Activated CD8-positive, alpha-beta T cell treated with anti-CD3 and anti-CD28 coated beads, Interleukin-2, amount 10 ng/mL, durations not matched to agents 7 days and 5 days (primary cell): ENCODE data around the gene FOLH1. TPM values are rescaled to one million over a fixed set of nuclear protein-coding genes. Genes with fewer than 3 reads are reported as not detected.
"Not testable (repeated sequence)": the region's sequence is repeated elsewhere in the genome, so short reads cannot be mapped to it uniquely, and the experiment has no call there.

Experiments used
- ATAC-seq: fragments of 150-1000 bp; cut with Tn5 transposase; one replicate; pipeline ENCODE4 v1.10.0; 2021; ENCODE audit warnings: moderate library complexity
- CTCF ChIA-PET: fragments of 350-600 bp; sonication (Branson Sonifier 250); formaldehyde crosslinking; loops from one replicate; lab custom pipeline; 2021; ENCODE audit warnings: antibody characterized with exemption; lab: Charles Lee
- POLR2A ChIA-PET: fragments of 350-600 bp; sonication (Branson Sonifier 250); formaldehyde crosslinking; loops from one replicate; lab custom pipeline; 2021; ENCODE audit warnings: antibody characterized with exemption; lab: Charles Lee
- DNase-seq: peaks from one replicate; pipeline ENCODE4 v3.0.0-alpha.2; 2020
- H3K27ac Mint-ChIP-seq: one replicate; pipeline ENCODE4 v1.8.0; 2021; ENCODE audit warnings: mild to moderate bottlenecking, mixed read lengths
- H3K27me3 Mint-ChIP-seq: one replicate; pipeline ENCODE4 v1.8.0; 2021; ENCODE audit warnings: low read depth, mixed read lengths
- H3K36me3 Mint-ChIP-seq: one replicate; pipeline ENCODE4 v1.8.0; 2021; ENCODE audit warnings: low read depth, mixed read lengths
- H3K4me1 Mint-ChIP-seq: one replicate; pipeline ENCODE4 v1.8.0; 2021; ENCODE audit warnings: low read depth, mixed read lengths
- H3K4me3 Mint-ChIP-seq: one replicate; pipeline ENCODE4 v1.8.0; 2021; ENCODE audit warnings: mild to moderate bottlenecking, mixed read lengths
- H3K9me3 Mint-ChIP-seq: one replicate; pipeline ENCODE4 v1.8.0; 2022; ENCODE audit warnings: mixed read lengths; ENCODE audit not compliant: insufficient read depth
- total RNA-seq, 2 experiments: library from RNA; stranded (reverse); gene quantifications; one replicate each; pipeline ENCODE4 v1.2.3, GENCODE V29; 2021

The FOLH1 gene
- not detected for total RNA-seq

DNA sequence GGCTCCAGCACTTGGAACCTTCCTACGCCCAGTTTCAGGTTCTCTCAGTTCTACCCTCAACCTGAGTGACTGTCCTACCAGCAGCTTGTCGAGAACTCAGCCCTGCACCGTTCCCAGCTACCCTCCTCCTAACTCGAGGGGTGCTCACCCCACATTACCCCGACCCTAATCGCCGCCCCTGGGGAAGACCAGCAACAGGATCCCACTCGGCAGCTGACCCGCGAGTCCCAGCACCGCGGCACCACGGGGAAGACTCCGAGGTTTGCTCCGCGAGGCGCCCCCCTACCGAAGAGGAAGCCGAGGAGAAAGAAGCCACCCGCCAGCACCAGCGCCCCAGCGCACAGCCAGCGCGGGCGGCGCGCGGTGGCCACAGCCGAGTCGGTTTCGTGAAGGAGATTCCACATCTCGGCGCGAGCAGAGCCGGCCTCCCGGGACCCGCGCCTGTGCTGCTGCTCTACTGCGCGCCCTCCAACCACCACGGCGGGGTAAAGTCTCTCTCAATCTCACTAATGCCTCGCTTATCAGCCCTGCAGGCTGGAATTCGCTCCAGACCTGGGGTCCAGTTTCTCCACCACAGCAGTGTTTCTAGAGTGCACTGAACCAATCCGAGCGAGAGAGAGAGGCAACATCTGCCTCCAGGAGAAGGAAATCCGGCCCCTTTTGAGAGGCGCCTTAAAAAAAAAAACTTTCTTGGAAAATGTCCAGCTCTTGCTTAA, at the start of gene FOLH1:
Gene FOLH1, minus strand, starts transcription at position 597 of the 716 bp plus-strand sequence. Its CDS starts 193 bp downstream, at position 404.
- DNase-seq, result no peak
- Mint-ChIP-seq H3K4me3 (no peak within 1 kb of the TSS), H3K9me3 (peaks cover 7% of the 10 kb centered on the region), H3K36me3 (no peaks in the 10 kb centered on the region), H3K27me3 (no peaks in the 10 kb centered on the region), H3K4me1 (peaks cover 2% of the 10 kb centered on the region), H3K27ac (no peak within 1 kb of the TSS)
- ATAC-seq, result no peak
- POLR2A ChIA-PET, result no interaction called here
- CTCF ChIA-PET, result no interaction called here

DNA sequence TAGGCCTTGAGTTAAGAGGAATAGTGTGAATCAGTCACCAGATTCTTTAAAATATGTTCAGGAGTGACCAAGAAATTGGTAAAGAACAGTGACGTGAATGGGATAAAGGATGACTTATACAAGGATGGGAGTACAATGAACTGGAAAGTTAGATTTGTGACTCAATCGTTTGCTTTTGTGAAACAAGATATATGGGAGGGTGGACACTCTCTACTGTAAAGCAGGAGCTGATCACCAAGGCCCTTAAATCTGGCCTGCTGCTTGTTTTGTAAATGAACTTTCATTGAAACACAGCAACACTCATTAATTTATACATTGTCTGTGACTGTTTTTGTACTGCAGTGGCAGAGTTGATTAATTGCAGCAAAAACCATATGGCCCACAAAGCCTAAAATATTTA, 46.7 kb upstream of the FOLH1 start:
- H3K27ac Mint-ChIP-seq, ATAC-seq, H3K9me3 Mint-ChIP-seq, POLR2A ChIA-PET, DNase-seq, CTCF ChIA-PET, H3K4me1 Mint-ChIP-seq, H3K4me3 Mint-ChIP-seq, H3K36me3 Mint-ChIP-seq, H3K27me3 Mint-ChIP-seq: not testable (repeated sequence)

DNA sequence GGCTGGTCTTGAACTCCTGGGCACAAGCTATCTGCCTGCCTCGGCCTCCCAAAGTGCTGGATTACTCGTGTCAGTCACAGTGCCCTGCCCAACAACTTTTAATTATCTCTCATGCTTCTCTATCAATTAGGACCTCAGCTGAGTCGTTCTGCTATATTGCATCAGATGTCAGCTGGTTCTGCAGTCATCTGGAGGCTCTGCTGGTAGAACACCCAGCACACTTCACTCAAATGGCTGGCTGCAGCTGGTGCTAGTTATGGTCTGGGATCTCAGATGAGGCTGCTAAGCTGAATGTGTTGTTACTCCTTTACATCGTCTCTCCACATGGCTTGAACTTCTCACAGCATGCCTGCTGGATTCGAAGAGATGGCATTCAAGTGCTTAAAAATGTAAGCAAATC, 42.8 kb upstream of the FOLH1 start:
- H3K36me3 Mint-ChIP-seq, H3K4me3 Mint-ChIP-seq, ATAC-seq, H3K27ac Mint-ChIP-seq, H3K4me1 Mint-ChIP-seq, H3K9me3 Mint-ChIP-seq, POLR2A ChIA-PET, H3K27me3 Mint-ChIP-seq, DNase-seq, CTCF ChIA-PET: not testable (repeated sequence)

DNA sequence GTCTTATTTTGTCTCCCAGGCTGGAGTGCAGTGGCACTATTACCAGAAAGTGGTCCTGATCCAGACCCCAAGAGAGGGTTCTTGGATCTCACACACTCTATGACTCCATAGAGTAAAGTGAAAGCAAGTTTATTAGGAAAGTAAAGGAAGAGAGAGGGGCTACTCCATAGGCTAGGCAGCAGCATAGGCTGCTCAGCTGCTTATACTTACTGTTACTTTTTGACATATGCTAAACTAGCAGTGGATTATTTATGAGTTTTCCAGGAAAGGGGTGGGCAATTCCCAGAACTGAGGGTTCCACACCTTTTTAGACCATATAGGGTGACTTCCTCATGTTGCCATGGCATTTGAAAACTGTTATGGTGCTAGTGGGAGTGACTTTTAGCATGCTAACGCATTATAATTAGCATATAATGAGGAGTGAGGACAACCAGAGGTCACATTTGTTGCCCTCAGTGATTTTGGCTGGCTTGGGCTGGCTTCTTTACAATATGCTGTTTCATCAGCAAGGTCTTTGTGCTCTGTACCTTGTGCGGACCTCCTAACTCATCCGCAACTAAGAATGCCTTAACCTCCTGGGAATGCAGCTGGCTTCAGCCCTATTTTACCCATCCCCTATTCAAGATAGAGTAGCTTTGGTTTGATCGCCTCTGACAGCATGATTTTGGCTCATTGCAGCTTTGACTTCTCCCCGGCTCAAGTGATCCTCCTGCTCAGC, 42.2 kb upstream of the FOLH1 start:
- ATAC-seq, CTCF ChIA-PET: not testable (repeated sequence)

DNA sequence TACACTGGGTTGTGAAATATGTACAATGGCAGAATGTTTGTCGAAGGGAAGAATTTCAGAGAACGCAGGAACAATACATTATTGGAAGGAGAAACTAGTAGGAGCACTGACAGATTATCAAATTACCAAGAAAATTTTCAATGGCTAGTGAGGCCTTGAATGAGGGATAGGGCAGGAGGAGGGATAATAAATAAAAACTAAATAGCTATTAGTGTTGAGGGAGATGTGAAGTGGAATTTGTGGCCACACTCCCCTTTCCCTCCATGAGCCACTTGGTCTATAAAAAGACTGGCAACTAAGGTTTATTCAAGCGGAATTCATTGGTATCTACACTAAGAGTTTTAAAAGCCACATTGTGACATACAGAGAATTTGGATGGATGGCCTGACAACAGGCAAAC, 41.0 kb upstream of the FOLH1 start:
- DNase-seq, POLR2A ChIA-PET, CTCF ChIA-PET, H3K36me3 Mint-ChIP-seq, H3K4me1 Mint-ChIP-seq, H3K27me3 Mint-ChIP-seq, H3K4me3 Mint-ChIP-seq, ATAC-seq, H3K9me3 Mint-ChIP-seq, H3K27ac Mint-ChIP-seq: not testable (repeated sequence)

More for the DNA sequence above, 42.2 kb upstream of the FOLH1 start:
- H3K9me3 Mint-ChIP-seq, H3K36me3 Mint-ChIP-seq, POLR2A ChIA-PET, H3K4me1 Mint-ChIP-seq, H3K4me3 Mint-ChIP-seq, H3K27ac Mint-ChIP-seq, H3K27me3 Mint-ChIP-seq, DNase-seq: not testable (repeated sequence)

DNA sequence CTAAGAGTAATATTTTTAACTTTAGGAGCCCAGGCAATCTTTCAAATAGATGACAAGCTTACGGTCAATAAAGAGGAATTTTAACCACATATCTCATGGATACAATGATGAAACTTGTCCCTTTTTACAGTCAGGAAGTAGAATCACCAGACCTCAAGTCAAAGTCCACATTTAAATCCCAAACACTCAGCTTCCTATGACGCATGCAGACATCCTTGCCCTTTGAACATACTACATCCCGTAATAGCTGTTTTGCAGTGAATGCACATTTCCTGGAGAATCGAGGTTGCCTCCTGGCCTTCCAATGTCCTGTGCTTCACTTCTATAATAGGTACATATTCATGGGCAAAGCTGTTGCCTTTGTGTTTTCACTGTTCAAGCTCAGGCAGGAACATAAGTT, 25.3 kb upstream of the FOLH1 start:
- H3K27ac Mint-ChIP-seq, DNase-seq, ATAC-seq, H3K4me1 Mint-ChIP-seq, CTCF ChIA-PET, H3K36me3 Mint-ChIP-seq, H3K27me3 Mint-ChIP-seq, H3K4me3 Mint-ChIP-seq, POLR2A ChIA-PET: not testable (repeated sequence)
- peaks cover 15% of the 10 kb centered on the region for H3K9me3 Mint-ChIP-seq

DNA sequence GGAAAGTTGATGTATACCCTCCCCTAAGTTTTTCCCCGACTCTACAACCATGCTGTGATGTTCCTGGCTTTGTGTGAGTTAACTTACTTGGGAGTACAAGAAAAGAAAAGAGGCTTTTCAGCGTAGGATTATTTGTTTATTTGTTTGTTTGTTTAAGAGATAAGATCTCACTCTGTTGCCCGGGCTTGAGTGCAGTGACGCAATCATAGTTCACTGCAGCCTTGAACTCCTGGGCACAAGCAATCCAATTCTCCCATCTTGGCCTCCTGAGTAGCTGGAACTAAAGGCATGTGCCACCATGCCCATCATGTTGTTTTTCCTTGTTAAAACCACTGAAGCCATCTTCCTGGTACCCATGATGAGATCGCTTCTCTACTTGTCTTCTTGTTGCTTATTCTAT, 24.6 kb upstream of the FOLH1 start:
- H3K4me1 Mint-ChIP-seq, CTCF ChIA-PET, POLR2A ChIA-PET, H3K4me3 Mint-ChIP-seq, H3K27me3 Mint-ChIP-seq, H3K36me3 Mint-ChIP-seq, H3K27ac Mint-ChIP-seq, ATAC-seq, DNase-seq: not testable (repeated sequence)
- peaks cover 15% of the 10 kb centered on the region for H3K9me3 Mint-ChIP-seq

DNA sequence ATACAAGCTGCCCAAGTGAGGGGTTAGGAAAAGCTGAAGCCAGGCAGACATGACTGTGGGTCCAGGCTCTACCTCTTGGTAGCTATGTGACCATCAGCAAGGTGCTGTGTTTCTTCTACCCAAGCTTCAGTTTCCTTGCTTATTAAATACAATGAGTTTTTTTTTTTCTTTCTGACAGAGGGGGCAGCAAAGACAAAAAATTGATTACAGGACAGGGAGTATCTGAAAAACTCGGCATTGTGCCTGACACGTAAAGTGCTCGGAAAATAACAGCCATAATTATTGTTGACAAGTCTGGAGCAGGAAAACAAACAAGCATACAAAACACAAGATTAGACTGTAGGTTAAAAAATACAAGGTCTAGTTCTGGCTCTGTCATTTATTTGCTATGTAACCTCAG, 23.3 kb upstream of the FOLH1 start:
- POLR2A ChIA-PET, ATAC-seq, H3K4me3 Mint-ChIP-seq, H3K36me3 Mint-ChIP-seq, H3K4me1 Mint-ChIP-seq, H3K27me3 Mint-ChIP-seq, H3K9me3 Mint-ChIP-seq, CTCF ChIA-PET, H3K27ac Mint-ChIP-seq, DNase-seq: not testable (repeated sequence)

DNA sequence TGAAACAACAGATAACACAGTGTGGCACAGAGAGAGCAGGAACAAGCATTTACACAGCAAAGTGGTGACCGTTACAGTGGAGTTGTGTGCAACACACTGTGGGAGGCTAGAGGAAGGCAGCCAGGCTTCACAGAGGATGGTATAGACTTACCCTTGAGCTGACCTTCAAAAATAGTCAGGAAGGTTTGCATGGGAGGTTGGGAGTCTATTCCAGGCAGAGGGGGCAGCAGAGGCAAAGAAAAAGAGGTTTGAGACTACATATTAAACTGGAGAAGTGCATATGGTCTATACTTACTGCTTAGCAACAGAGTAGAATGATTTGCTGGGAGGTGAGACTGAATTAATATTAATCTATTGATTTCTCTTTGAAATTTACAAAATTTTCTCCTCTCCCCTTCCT, 22.1 kb upstream of the FOLH1 start:
- CTCF ChIA-PET, H3K27ac Mint-ChIP-seq, ATAC-seq, H3K4me1 Mint-ChIP-seq, H3K4me3 Mint-ChIP-seq, DNase-seq, H3K27me3 Mint-ChIP-seq, H3K9me3 Mint-ChIP-seq, POLR2A ChIA-PET, H3K36me3 Mint-ChIP-seq: not testable (repeated sequence)

DNA sequence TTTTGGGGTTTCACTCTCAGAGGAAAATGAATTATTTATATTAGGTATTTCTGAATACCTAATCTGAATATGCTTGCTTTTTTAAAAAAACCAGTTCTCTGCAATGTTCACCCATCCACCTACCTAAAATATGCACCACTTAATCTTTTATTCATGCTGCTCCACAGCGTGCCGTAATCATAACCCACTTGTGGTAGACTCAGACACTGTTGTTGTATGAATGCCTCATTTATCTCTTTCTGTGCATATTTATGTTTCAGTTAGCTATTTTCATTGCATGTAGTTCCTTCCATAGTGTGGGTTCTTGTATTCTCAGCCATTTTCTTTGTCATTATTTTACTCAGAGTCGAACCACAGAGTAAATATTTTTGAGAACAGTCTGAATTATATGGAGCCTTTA, 21.6 kb upstream of the FOLH1 start:
- H3K27me3 Mint-ChIP-seq, H3K27ac Mint-ChIP-seq, H3K4me1 Mint-ChIP-seq, POLR2A ChIA-PET, H3K36me3 Mint-ChIP-seq, CTCF ChIA-PET, ATAC-seq, DNase-seq, H3K9me3 Mint-ChIP-seq, H3K4me3 Mint-ChIP-seq: not testable (repeated sequence)

DNA sequence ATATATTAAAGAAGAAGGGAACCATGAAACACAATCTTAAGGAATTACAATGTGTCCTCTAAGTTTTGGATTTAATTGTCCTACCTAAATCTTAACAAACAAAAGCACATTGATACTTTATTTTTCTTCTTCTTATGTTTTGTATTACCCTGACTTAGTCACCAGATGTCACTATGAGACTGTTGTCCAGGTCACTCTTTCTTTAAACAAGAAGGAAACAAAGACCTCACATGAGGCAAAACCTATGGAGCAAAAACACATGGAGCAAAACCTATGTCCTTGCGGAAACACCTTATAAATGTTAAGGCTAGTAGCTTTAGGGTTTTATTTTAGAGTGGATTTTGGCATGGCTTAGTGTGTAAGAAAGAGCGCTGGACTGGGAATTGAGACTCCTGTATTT, 20.7 kb upstream of the FOLH1 start:
- H3K27me3 Mint-ChIP-seq, POLR2A ChIA-PET, H3K27ac Mint-ChIP-seq, H3K9me3 Mint-ChIP-seq, CTCF ChIA-PET, ATAC-seq, H3K36me3 Mint-ChIP-seq, H3K4me1 Mint-ChIP-seq, DNase-seq, H3K4me3 Mint-ChIP-seq: not testable (repeated sequence)

DNA sequence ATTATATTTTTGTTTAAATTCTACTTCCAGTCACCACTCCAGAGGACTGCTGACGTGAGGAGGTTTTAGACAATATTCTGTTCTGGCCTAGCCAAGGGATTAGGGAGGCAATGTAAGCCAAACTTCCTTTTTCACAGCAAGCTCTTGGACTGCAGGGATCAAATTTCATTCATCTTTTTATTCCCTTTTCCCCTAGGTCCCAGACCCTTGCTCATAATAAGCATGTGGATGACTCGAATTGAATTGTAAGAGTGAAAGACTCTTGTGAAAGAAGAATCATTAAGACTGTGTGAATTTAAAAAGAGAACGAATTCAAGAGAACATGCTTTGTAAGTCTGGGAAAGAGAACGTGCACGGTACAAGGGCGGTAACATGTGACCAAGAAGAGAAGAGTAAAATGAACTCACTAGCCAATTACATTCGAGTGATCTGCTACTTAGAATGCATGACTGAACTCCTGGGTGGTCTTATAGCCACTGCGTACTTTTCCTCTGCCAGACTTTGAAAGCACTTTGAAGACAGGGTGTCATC, 16.9 kb upstream of the FOLH1 start:
- ATAC-seq, CTCF ChIA-PET, H3K4me1 Mint-ChIP-seq, H3K36me3 Mint-ChIP-seq, H3K27ac Mint-ChIP-seq, H3K27me3 Mint-ChIP-seq, H3K9me3 Mint-ChIP-seq, POLR2A ChIA-PET, H3K4me3 Mint-ChIP-seq, DNase-seq: not testable (repeated sequence)
